Measurements from ENCODE around the gene KIAA1614. TPM values are rescaled to one million over a fixed set of nuclear protein-coding genes. Genes with fewer than 3 reads are reported as not detected.

The KIAA1614 gene
- total and polyA plus RNA-seq, 10 of the 15 experiments (the other 5 are each of a cell fraction or from before 2014, with no cell fraction given) = 0.03 to 1.0 (median 0.26) TPM; not detected in 1

- TF ChIP-seq REST (IDR thresholded peaks at IDR 0.05; ENCODE audit: low read depth, low read length) (no peak), IKZF1 (conservative IDR thresholded peaks at IDR 0.05) (peak; percentile 83), EED (IDR thresholded peaks at IDR 0.05; ENCODE audit: low read depth) (no peak), SREBF1 (IDR thresholded peaks at IDR 0.05; ENCODE audit: low read length) (no peak), NKRF (conservative IDR thresholded peaks at IDR 0.05) (no peak), MAX (IDR thresholded peaks at IDR 0.05; ENCODE audit: low read depth, low read length) (no peak), DPF2 (IDR thresholded peaks at IDR 0.05) (0 out of 2 replicates have a peak, but pooled peaks have one; percentile 51), USF1 (IDR thresholded peaks at IDR 0.05; ENCODE audit: borderline replicate concordance, extremely low read length, insufficient read depth, low read depth, low read length) (no peak), EZH2 (IDR thresholded peaks at IDR 0.05; ENCODE audit: borderline replicate concordance, control insufficient read depth, low read depth, low read length) (no peak), ELK1 (IDR thresholded peaks at IDR 0.05; ENCODE audit: low read depth, low read length) (no peak), USF2 (IDR thresholded peaks at IDR 0.05; ENCODE audit: borderline replicate concordance, low read depth, low read length) (no peak), PKNOX1 (IDR thresholded peaks at IDR 0.05) (no peak), HSF1 (IDR thresholded peaks at IDR 0.05; ENCODE audit: low read depth, low read length) (no peak), TCF7 (IDR thresholded peaks at IDR 0.05; ENCODE audit: borderline replicate concordance) (no peak), ZNF24 (IDR thresholded peaks at IDR 0.05) (no peak), ZSCAN29 (IDR thresholded peaks at IDR 0.05) (no peak), LARP7 (IDR thresholded peaks at IDR 0.05) (0 out of 2 replicates have a peak, but pooled peaks have one; percentile 1), SIN3A (IDR thresholded peaks at IDR 0.05; ENCODE audit: low read depth, low read length) (no peak)
Measured at GRCh38 chr1:180912211-180912800, 391 bp upstream of the KIAA1614 start (continued).

Data from GM12878 (cell line).